HT-29 (cell line): ENCODE results near the gene FFAR1. TPM values are rescaled to one million over a fixed set of nuclear protein-coding genes. Genes with fewer than 3 reads are reported as not detected.
"Not testable (repeated sequence)": the region's sequence is repeated elsewhere in the genome, so short reads cannot be mapped to it uniquely, and the experiment has no call there.

Source experiments
- DNase-seq: peaks from one replicate; pipeline ENCODE4 v3.0.0-alpha.2; 2015; ENCODE audit warnings: low spot score
- total RNA-seq: library from RNA; depleted of rRNA; stranded (reverse); fragments of >200 nt; shearing (Covaris generic); gene quantifications from 2 replicates; pipeline ENCODE4 v1.2.3, GENCODE V29; 2014

FFAR1 gene
- total RNA-seq, 1 experiment from 2014 or later = not detected

- DNase-seq = no peak
Measured at GRCh38 chr19:35341565-35342225, 6.0 kb upstream of the FFAR1 start.

- DNase-seq = no peak
Measured at GRCh38 chr19:35342430-35342829, 5.3 kb upstream of the FFAR1 start.

GRCh38 chr19:35344511-35345031, 3.1 kb upstream of the FFAR1 start:
- no peak for DNase-seq

- DNase-seq = no peak
Measured at GRCh38 chr19:35345671-35346111, 2.0 kb upstream of the FFAR1 start.

- no peak for DNase-seq
Measured at GRCh38 chr19:35346193-35347052, 1.3 kb upstream of the FFAR1 start.

GRCh38 chr19:35347930-35348298, 212 bp downstream of the FFAR1 start:
- no peak for DNase-seq

GRCh38 chr19:35348911-35349611, 1.4 kb downstream of the FFAR1 start:
- no peak for DNase-seq

GRCh38 chr19:35349614-35350521, 2.2 kb downstream of the FFAR1 start:
- DNase-seq = no peak

GRCh38 chr19:35350591-35350990, 2.9 kb downstream of the FFAR1 start:
- no peak for DNase-seq

GRCh38 chr19:35351411-35352176, 3.9 kb downstream of the FFAR1 start:
- no peak for DNase-seq

- no peak for DNase-seq
Measured at GRCh38 chr19:35352177-35352447, 4.4 kb downstream of the FFAR1 start.

- peak; percentile 85 for DNase-seq
Measured at GRCh38 chr19:35352448-35353304, 5.0 kb downstream of the FFAR1 start.

- no peak for DNase-seq
Measured at GRCh38 chr19:35353635-35354034, 5.9 kb downstream of the FFAR1 start.

GRCh38 chr19:35354898-35355297, 7.2 kb downstream of the FFAR1 start:
- DNase-seq = no peak

GRCh38 chr19:35355791-35356460, 8.2 kb downstream of the FFAR1 start:
- DNase-seq = no peak

- DNase-seq = no peak
Measured at GRCh38 chr19:35357867-35358573, 10.3 kb downstream of the FFAR1 start, which contains the start of gene FFAR3. Gene FFAR3, plus strand, starts transcription at chr19:35358460. Its CDS starts 431 bp downstream, at chr19:35358891.

GRCh38 chr19:35358834-35359233, 11.1 kb downstream of the FFAR1 start:
- DNase-seq = not testable (repeated sequence)

- DNase-seq = not testable (repeated sequence)
Measured at GRCh38 chr19:35359395-35359794, 11.7 kb downstream of the FFAR1 start.
